ENCODE data around the gene LRRC26. TPM values are rescaled to one million over a fixed set of nuclear protein-coding genes. Genes with fewer than 3 reads are reported as not detected.
"Not testable (repeated sequence)": the region's sequence is repeated elsewhere in the genome, so short reads cannot be mapped to it uniquely, and the experiment has no call there.

LRRC26 gene
- total RNA-seq, 2 experiments from 2014 or later, result not detected

- DNase-seq; ATAC-seq; H3K9me3 Mint-ChIP-seq (ENCODE audit: insufficient read depth); H3K27me3 Mint-ChIP-seq (ENCODE audit: low read depth); H3K4me3 Mint-ChIP-seq; H3K36me3 Mint-ChIP-seq (ENCODE audit: low read depth); H3K27ac Mint-ChIP-seq; POLR2A ChIA-PET: not testable (repeated sequence)
- H3K4me1 Mint-ChIP-seq (ENCODE audit: low read depth), result peaks cover 23% of the 10 kb centered on the region
- CTCF ChIA-PET, result interaction anchor here (0.9 to 1.8 kb wide), 3 partner anchors 26 to 114 kb away, joined by 4 to 6 read pairs (median 4); partner anchors contain the start of gene RNF224
These were observed 47.7 kb downstream of the LRRC26 start for GRCh38 chr9:137121927-137122795.

Small RNAs within 50 kb of the gene (microRNA-seq; reads per million reads assigned to microRNA genes)
- gene MIR3621, result not detected

Other genes with a start within 250 kb of the LRRC26 start
- 100 to 1,000 TPM; 103 to 104 TPM for gene FBXW5, start 225.3 kb downstream of the LRRC26 start, total RNA-seq
- 1 to 10 TPM; 1.4 to 1.5 TPM for gene C8G, start 224.8 kb downstream of the LRRC26 start, total RNA-seq
- gene LCN12, start 217.8 kb downstream of the LRRC26 start, total RNA-seq, result 1 to 10 TPM; 1.0 to 1.7 TPM
- gene PTGDS, start 192.5 kb downstream of the LRRC26 start, total RNA-seq, result 1 to 10 TPM; 1.2 to 1.4 TPM
- gene LCNL1, start 187.1 kb downstream of the LRRC26 start, total RNA-seq, result not detected
- 10 to 100 TPM; 80.6 to 85.2 TPM for gene PAXX, start 177.6 kb downstream of the LRRC26 start, total RNA-seq
- gene CLIC3, start 173.5 kb downstream of the LRRC26 start, total RNA-seq, result 1 to 10 TPM; 3.6 to 4.8 TPM
- 10 to 100 TPM; 61.5 to 62.0 TPM for gene ABCA2, start 141.8 kb downstream of the LRRC26 start, total RNA-seq
- 1 to 10 TPM; 2.5 to 2.6 TPM for gene FUT7, start 138.0 kb downstream of the LRRC26 start, total RNA-seq
- gene NPDC1, start 123.9 kb downstream of the LRRC26 start, total RNA-seq, result 10 to 100 TPM; 20.1 to 29.9 TPM
- under 1 TPM in 1 of 2 experiments, not detected in 1; 0.34 TPM for gene ENTPD2, start 116.0 kb downstream of the LRRC26 start, total RNA-seq
- 10 to 100 TPM; 56.8 to 57.0 TPM for gene SAPCD2, start 99.5 kb downstream of the LRRC26 start, total RNA-seq
- 10 to 100 TPM; 63.1 to 66.8 TPM for gene UAP1L1, start 92.5 kb downstream of the LRRC26 start, total RNA-seq
- 10 to 100 TPM; 42.2 to 49.2 TPM for gene MAN1B1, start 83.1 kb downstream of the LRRC26 start, total RNA-seq
- 100 to 1,000 TPM; 248 TPM for gene DPP7, start 55.3 kb downstream of the LRRC26 start, total RNA-seq
- not detected for gene GRIN1, start 30.9 kb downstream of the LRRC26 start, total RNA-seq
- gene TMEM210, start 2.0 kb upstream of the LRRC26 start, total RNA-seq, result under 1 TPM; 0.29 to 0.32 TPM
- gene ANAPC2, start 18.5 kb upstream of the LRRC26 start, total RNA-seq, result 10 to 100 TPM; 60.2 to 64.1 TPM
- gene SSNA1, start 18.6 kb upstream of the LRRC26 start, total RNA-seq, result 10 to 100 TPM; 88.2 to 90.0 TPM
- 10 to 100 TPM; 10.9 to 12.0 TPM for gene TPRN, start 30.7 kb upstream of the LRRC26 start, total RNA-seq
- 10 to 100 TPM; 34.6 to 36.6 TPM for gene TMEM203, start 35.6 kb upstream of the LRRC26 start, total RNA-seq
- gene NDOR1, start 35.6 kb upstream of the LRRC26 start, total RNA-seq, result 10 to 100 TPM; 44.7 to 45.5 TPM
- gene RNF208, start 52.2 kb upstream of the LRRC26 start, total RNA-seq, result 1 to 10 TPM; 3.6 to 4.5 TPM
- under 1 TPM; 0.42 to 0.50 TPM for gene CYSRT1, start 55.1 kb upstream of the LRRC26 start, total RNA-seq
- not detected for gene RNF224, start 57.5 kb upstream of the LRRC26 start, total RNA-seq
- gene SLC34A3, start 60.9 kb upstream of the LRRC26 start, total RNA-seq, result not detected
- 100 to 1,000 TPM; 417 to 432 TPM for gene TUBB4B, start 71.2 kb upstream of the LRRC26 start, total RNA-seq
- not detected for gene STPG3, start 81.2 kb upstream of the LRRC26 start, total RNA-seq
- gene NELFB, start 85.3 kb upstream of the LRRC26 start, total RNA-seq, result 10 to 100 TPM; 68.6 to 68.8 TPM
- gene TOR4A, start 107.7 kb upstream of the LRRC26 start, total RNA-seq, result 1 to 10 TPM; 6.6 to 7.0 TPM
- 1 to 10 TPM; 1.4 to 1.5 TPM for gene NRARP, start 132.2 kb upstream of the LRRC26 start, total RNA-seq

Data from activated CD8-positive, alpha-beta T cell treated with anti-CD3 and anti-CD28 coated beads, Interleukin-2, amount 10 ng/mL, durations not matched to agents 7 days and 5 days (primary cell).